GM12891 (cell line): ENCODE results near the gene NRXN3.

Source experiments
- DNase-seq: peaks from one replicate; pipeline ENCODE4 v3.0.0; 2011; ENCODE audit warnings: low spot score; ENCODE audit not compliant: insufficient read length
- FAIRE-seq: peaks from 2 replicates; lab custom pipeline; 2011; peaks lifted over from hg19 to GRCh38; lab: Jason Lieb, UNC
- PAX5 ChIP-seq: IDR thresholded peaks from 2 replicates; pipeline ENCODE4 v1.6.1; 2011; ENCODE audit warnings: low read length, moderate library complexity, mild to moderate bottlenecking; ENCODE audit not compliant: insufficient read depth, severe bottlenecking
- POLR2A ChIP-seq: IDR thresholded peaks from 2 replicates; pipeline ENCODE4 v1.6.1; 2011; ENCODE audit warnings: low read depth, low read length, control low read depth
- POLR2AphosphoS5 ChIP-seq: IDR thresholded peaks from 2 replicates; pipeline ENCODE4 v1.6.1; 2011; ENCODE audit warnings: low read depth, low read length, control low read depth
- POU2F2 ChIP-seq: IDR thresholded peaks from 2 replicates; pipeline ENCODE4 v1.6.1; 2011; ENCODE audit warnings: low read depth, mild to moderate bottlenecking, control low read depth, low read length, moderate library complexity
- SPI1 ChIP-seq: IDR thresholded peaks from 2 replicates; pipeline ENCODE4 v1.6.1; 2011; ENCODE audit warnings: low read depth, low read length, control low read depth
- TAF1 ChIP-seq: IDR thresholded peaks from 2 replicates; pipeline ENCODE4 v1.6.1; 2011; ENCODE audit warnings: low read depth, low read length, control low read depth

Gene NRXN3

GRCh38 chr14:79378020-79378419 is 1207.8 kb downstream of the NRXN3 start:
- no peak for TF ChIP-seq POLR2AphosphoS5
- TF ChIP-seq POLR2A, result no peak
- TF ChIP-seq SPI1, result no peak
- TF ChIP-seq POU2F2, result no peak
- TF ChIP-seq PAX5, result no peak
- TF ChIP-seq TAF1, result no peak
- FAIRE-seq (no peak), DNase-seq (no peak)

- TF ChIP-seq PAX5 (no peak), SPI1 (no peak), TAF1 (no peak), POLR2A (no peak), POU2F2 (no peak), POLR2AphosphoS5 (no peak)
- FAIRE-seq, result no peak
- DNase-seq, result no peak
Observed at GRCh38 chr14:79379266-79379665, 1209.1 kb downstream of the NRXN3 start.

- DNase-seq, result no peak
- TF ChIP-seq SPI1 (no peak), PAX5 (no peak), TAF1 (no peak), POLR2A (no peak), POU2F2 (no peak), POLR2AphosphoS5 (no peak)
- no peak for FAIRE-seq
Observed at GRCh38 chr14:79383031-79383430, 1212.9 kb downstream of the NRXN3 start.

GRCh38 chr14:79383475-79383874 is 1213.3 kb downstream of the NRXN3 start:
- FAIRE-seq (no peak), DNase-seq (no peak)
- TF ChIP-seq POLR2AphosphoS5 (no peak), TAF1 (no peak), POU2F2 (no peak), PAX5 (no peak), SPI1 (no peak)

- DNase-seq (no peak), FAIRE-seq (no peak)
- no peak for TF ChIP-seq POLR2A
- no peak for TF ChIP-seq POU2F2
- TF ChIP-seq TAF1, result no peak
- TF ChIP-seq PAX5, result no peak
- TF ChIP-seq SPI1, result no peak
- TF ChIP-seq POLR2AphosphoS5, result no peak
Observed at GRCh38 chr14:79395061-79395460, 1224.9 kb downstream of the NRXN3 start.

- no peak for DNase-seq
- no peak for TF ChIP-seq TAF1
- TF ChIP-seq POLR2A, result no peak
- TF ChIP-seq POLR2AphosphoS5, result no peak
- no peak for TF ChIP-seq POU2F2
- no peak for TF ChIP-seq PAX5
- TF ChIP-seq SPI1, result no peak
- no peak for FAIRE-seq
Observed at GRCh38 chr14:79404874-79405511, 1234.8 kb downstream of the NRXN3 start.

GRCh38 chr14:79405512-79405910 is 1235.3 kb downstream of the NRXN3 start:
- TF ChIP-seq TAF1 (no peak), POLR2A (no peak), POLR2AphosphoS5 (no peak), PAX5 (no peak), SPI1 (no peak), POU2F2 (no peak)
- DNase-seq (no peak), FAIRE-seq (no peak)

GRCh38 chr14:79407572-79407971 is 1237.4 kb downstream of the NRXN3 start:
- TF ChIP-seq PAX5, result no peak
- TF ChIP-seq SPI1, result no peak
- TF ChIP-seq POU2F2, result no peak
- no peak for TF ChIP-seq TAF1
- no peak for TF ChIP-seq POLR2AphosphoS5
- TF ChIP-seq POLR2A, result no peak
- FAIRE-seq (no peak), DNase-seq (no peak)

- TF ChIP-seq SPI1 (no peak), TAF1 (no peak), POLR2AphosphoS5 (no peak), PAX5 (no peak), POLR2A (no peak), POU2F2 (no peak)
- FAIRE-seq (no peak), DNase-seq (no peak)
Observed at GRCh38 chr14:79408696-79409095, 1238.5 kb downstream of the NRXN3 start.
